Esophagus (tissue), 2 donors: Measurements from ENCODE around the gene RPA1. TPM values are rescaled to one million over a fixed set of nuclear protein-coding genes. Genes with fewer than 3 reads are reported as not detected.
A peak's percentile ranks its signal among the peaks of the same experiment; 100 is the strongest.
"Not testable (repeated sequence)": the region's sequence is repeated elsewhere in the genome, so short reads cannot be mapped to it uniquely, and the experiment has no call there.

Experiments used
- H3K27ac ChIP-seq, 2 donors: one replicate each; pipeline ENCODE4 v1.5.1; 2013; ENCODE audit warnings: low read depth in 2 of 2, mild to moderate bottlenecking in 2 of 2, inconsistent platforms in 1 of 2, low read length in 1 of 2, moderate library complexity in 1 of 2
- H3K27me3 ChIP-seq, 2 donors: one replicate each; pipeline ENCODE4 v1.6.1; 2013; ENCODE audit warnings: low read length in 2 of 2, control low read depth in 1 of 2, mild to moderate bottlenecking in 1 of 2; ENCODE audit not compliant: insufficient read depth in 2 of 2, control insufficient read depth in 1 of 2
- H3K36me3 ChIP-seq, 2 donors: one replicate each; pipeline ENCODE4 v1.6.1; 2013; ENCODE audit warnings: low read length in 1 of 2; ENCODE audit not compliant: control insufficient read depth in 2 of 2, insufficient read depth in 2 of 2
- H3K4me1 ChIP-seq, 2 donors: one replicate each; pipeline ENCODE4 v1.6.1; 2013; ENCODE audit warnings: low read length in 1 of 2; ENCODE audit not compliant: control insufficient read depth in 2 of 2, insufficient read depth in 2 of 2
- H3K4me3 ChIP-seq, 2 donors: one replicate each; pipeline ENCODE4 v1.5.1; 2013; ENCODE audit warnings: low read length in 2 of 2, mild to moderate bottlenecking in 2 of 2, low read depth in 1 of 2, moderate library complexity in 1 of 2
- H3K9me3 ChIP-seq, 2 donors: one replicate each; pipeline ENCODE4 v1.6.1; 2013; ENCODE audit warnings: mild to moderate bottlenecking in 2 of 2, low read depth in 1 of 2, low read length in 1 of 2, moderate library complexity in 1 of 2; ENCODE audit not compliant: control insufficient read depth in 2 of 2, insufficient read depth in 1 of 2
- WGBS, 2 donors: extraction: QIAGEN DNeasy Blood & Tissue Kit; methylation state at CpG; one replicate each; pipeline ENCODE4 v1.1.7; 2013; 5-methylcytosine and 5-hydroxymethylcytosine counted together
- polyA plus RNA-seq, 2 donors: library from polyadenylated mRNA; stranded (reverse); fragments of 200-250 nt; gene quantifications; one replicate each; pipeline ENCODE4 v1.2.3, GENCODE V29; 2013
- donor health status: healthy with polysubstance abuse.
- donor health status: Bipolar disorder and iron deficiency.

Gene RPA1
- polyA plus RNA-seq, 2 donors = 8.6 to 33.7 TPM

- H3K27ac ChIP-seq = no peak overlapping the region
- H3K36me3 ChIP-seq = no peaks in the 10 kb centered on the region
- 68 to 69% methylated on average over 23 of the region's 23 CpGs for WGBS, 2 donors
- no peaks in the 10 kb centered on the region for H3K27me3 ChIP-seq
- no peak overlapping the region for H3K4me3 ChIP-seq
- no peaks in the 10 kb centered on the region for H3K4me1 ChIP-seq
- no peaks in the 10 kb centered on the region for H3K9me3 ChIP-seq
Observed at GRCh38 chr17:1792495-1793446, 37.0 kb upstream of the RPA1 start.

GRCh38 chr17:1793447-1793806, 36.4 kb upstream of the RPA1 start:
- no peaks in the 10 kb centered on the region for H3K27me3 ChIP-seq
- WGBS, 2 donors = 47 to 60% methylated on average over 1 of the region's 1 CpG
- peak overlapping the region in 1 of 2 donors; percentile 17 for H3K27ac ChIP-seq

GRCh38 chr17:1796800-1797199, 33.0 kb upstream of the RPA1 start:
- 6 to 19% methylated on average over 1 of the region's 1 CpG for WGBS, 2 donors
- H3K36me3 ChIP-seq = peaks cover 0 to 8% of the 10 kb centered on the region in 2 donors
- H3K9me3 ChIP-seq = no peaks in the 10 kb centered on the region
- no peak overlapping the region for H3K4me3 ChIP-seq
- no peaks in the 10 kb centered on the region for H3K27me3 ChIP-seq
- H3K4me1 ChIP-seq = no peaks in the 10 kb centered on the region
- no peak overlapping the region for H3K27ac ChIP-seq

More at GRCh38 chr17:1793447-1793806, 36.4 kb upstream of the RPA1 start:
- Histone ChIP-seq H3K36me3 (no peaks in the 10 kb centered on the region), H3K9me3 (no peaks in the 10 kb centered on the region), H3K4me1 (no peaks in the 10 kb centered on the region), H3K4me3 (no peak overlapping the region)

- Histone ChIP-seq H3K27ac (peak overlapping the region in 1 of 2 donors; percentile 36), H3K4me1 (no peaks in the 10 kb centered on the region), H3K4me3 (no peak overlapping the region), H3K9me3 (no peaks in the 10 kb centered on the region), H3K27me3 (no peaks in the 10 kb centered on the region), H3K36me3 (peaks cover 0 to 8% of the 10 kb centered on the region in 2 donors)
- WGBS, 2 donors = 63 to 73% methylated on average over 3 of the region's 3 CpGs
Observed at GRCh38 chr17:1797323-1797722, 32.5 kb upstream of the RPA1 start.

- H3K4me3 ChIP-seq, H3K27ac ChIP-seq, H3K27me3 ChIP-seq, H3K4me1 ChIP-seq, H3K36me3 ChIP-seq, H3K9me3 ChIP-seq: not testable (repeated sequence)
- WGBS, 2 donors = 92 to 97% methylated on average over 8 of the region's 8 CpGs
Observed at GRCh38 chr17:1797846-1798245, 32.0 kb upstream of the RPA1 start.

- peaks cover 0 to 15% of the 10 kb centered on the region in 2 donors for H3K36me3 ChIP-seq
- 90 to 95% methylated on average over 7 of the region's 7 CpGs for WGBS, 2 donors
- no peaks in the 10 kb centered on the region for H3K4me1 ChIP-seq
- H3K4me3 ChIP-seq = no peak overlapping the region
- no peak overlapping the region for H3K27ac ChIP-seq
- H3K9me3 ChIP-seq = no peaks in the 10 kb centered on the region
- no peaks in the 10 kb centered on the region for H3K27me3 ChIP-seq
Observed at GRCh38 chr17:1800240-1800639, 29.6 kb upstream of the RPA1 start.

- no peaks in the 10 kb centered on the region for H3K9me3 ChIP-seq
- H3K27ac ChIP-seq = no peak overlapping the region
- peaks cover 0 to 15% of the 10 kb centered on the region in 2 donors for H3K36me3 ChIP-seq
- H3K4me1 ChIP-seq = no peaks in the 10 kb centered on the region
- no peaks in the 10 kb centered on the region for H3K27me3 ChIP-seq
- no peak overlapping the region for H3K4me3 ChIP-seq
- WGBS, 2 donors = 76 to 82% methylated on average over 4 of the region's 4 CpGs
Observed at GRCh38 chr17:1800712-1801111, 29.1 kb upstream of the RPA1 start.

GRCh38 chr17:1802429-1802828, 27.4 kb upstream of the RPA1 start:
- WGBS, 2 donors = 92 to 93% methylated on average over 1 of the region's 1 CpG
- Histone ChIP-seq H3K36me3 (peaks cover 0 to 15% of the 10 kb centered on the region in 2 donors), H3K4me1 (no peaks in the 10 kb centered on the region), H3K4me3 (no peak overlapping the region), H3K27ac (no peak overlapping the region), H3K9me3 (no peaks in the 10 kb centered on the region), H3K27me3 (no peaks in the 10 kb centered on the region)

GRCh38 chr17:1803280-1803679, 26.5 kb upstream of the RPA1 start:
- 94 to 96% methylated on average over 6 of the region's 6 CpGs for whole genome bisulfite sequencing, 2 donors
- peaks cover 0 to 15% of the 10 kb centered on the region in 2 donors for H3K36me3 ChIP-seq
- no peaks in the 10 kb centered on the region for H3K4me1 ChIP-seq
- H3K4me3 ChIP-seq = no peak overlapping the region
- H3K9me3 ChIP-seq = no peaks in the 10 kb centered on the region
- no peak overlapping the region for H3K27ac ChIP-seq
- H3K27me3 ChIP-seq = no peaks in the 10 kb centered on the region

GRCh38 chr17:1807890-1808289, 21.9 kb upstream of the RPA1 start:
- H3K36me3 ChIP-seq = peaks cover 5 to 7% of the 10 kb centered on the region in 2 donors
- 85 to 90% methylated on average over 6 of the region's 6 CpGs for WGBS, 2 donors
- H3K4me1 ChIP-seq = no peaks in the 10 kb centered on the region
- H3K9me3 ChIP-seq = no peaks in the 10 kb centered on the region
- no peak overlapping the region for H3K4me3 ChIP-seq
- no peaks in the 10 kb centered on the region for H3K27me3 ChIP-seq
- H3K27ac ChIP-seq = no peak overlapping the region
